HG02798 (cell line): ENCODE measurements around the gene RANGRF.

Experiments used
- ATAC-seq: cut with Tn5 transposase; IDR thresholded peaks from one replicate; pipeline ENCODE4 v1.9.1; 2021; ENCODE audit warnings: mild to moderate bottlenecking; ENCODE audit not compliant: unreplicated experiment, poor library complexity

The RANGRF gene

DNA sequence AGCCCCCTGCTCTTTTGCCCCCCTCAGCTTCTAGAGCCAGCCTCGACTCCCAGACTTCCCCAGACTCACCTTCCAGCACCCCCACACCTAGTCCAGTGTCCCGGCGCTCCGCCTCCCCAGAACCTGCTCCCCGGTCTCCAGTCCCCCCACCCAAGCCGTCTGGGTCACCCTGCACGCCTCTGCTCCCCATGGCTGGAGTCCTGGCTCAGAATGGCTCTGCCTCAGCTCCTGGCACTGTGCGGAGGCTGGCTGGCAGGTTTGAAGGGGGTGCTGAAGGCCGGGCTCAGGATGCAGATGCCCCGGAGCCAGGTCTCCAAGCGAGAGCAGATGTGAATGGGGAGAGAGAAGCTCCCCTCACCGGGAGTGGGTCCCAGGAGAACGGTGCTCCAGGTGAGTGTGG lies 23.8 kb downstream of the RANGRF start:
- ATAC-seq = no peak

DNA sequence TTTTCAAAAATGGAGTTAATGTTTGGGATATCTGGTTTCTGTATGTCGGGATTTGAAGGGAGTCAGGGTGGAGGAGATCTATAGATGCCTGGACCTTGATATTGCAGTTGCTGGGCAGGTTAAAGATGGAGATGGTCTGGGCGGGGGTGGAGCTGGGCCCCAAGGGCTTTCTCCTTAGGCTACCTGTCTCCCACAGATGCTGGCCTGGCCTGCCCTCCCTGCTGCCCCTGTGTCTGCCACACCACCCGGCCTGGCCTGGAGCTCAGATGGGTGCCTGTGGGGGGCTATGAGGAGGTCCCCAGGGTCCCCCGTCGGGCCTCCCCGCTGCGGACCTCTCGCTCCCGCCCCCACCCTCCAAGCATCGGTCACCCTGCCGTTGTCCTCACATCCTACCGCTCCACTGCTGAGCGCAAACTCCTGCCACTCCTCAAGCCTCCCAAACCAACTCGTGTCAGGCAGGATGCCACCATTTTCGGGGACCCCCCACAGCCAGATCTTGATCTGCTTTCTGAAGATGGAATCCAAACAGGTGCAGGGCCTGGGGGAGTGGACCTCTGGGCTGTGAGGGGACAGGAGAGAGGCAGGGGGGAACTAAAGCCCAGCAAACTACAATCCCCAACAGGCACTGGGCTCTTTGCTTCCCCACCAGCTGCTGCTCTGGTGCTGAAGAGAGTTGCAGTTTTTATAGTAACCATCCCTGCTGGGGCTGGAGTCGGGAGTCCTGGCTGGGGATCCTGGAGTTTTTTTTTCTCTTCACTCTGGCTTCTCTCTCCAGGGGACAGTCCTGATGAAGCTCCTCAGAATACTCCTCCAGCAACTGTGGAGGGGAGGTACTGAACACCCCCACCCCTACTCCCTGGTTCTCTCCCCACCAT lies 24.5 kb downstream of the RANGRF start:
- ATAC-seq = no peak

DNA sequence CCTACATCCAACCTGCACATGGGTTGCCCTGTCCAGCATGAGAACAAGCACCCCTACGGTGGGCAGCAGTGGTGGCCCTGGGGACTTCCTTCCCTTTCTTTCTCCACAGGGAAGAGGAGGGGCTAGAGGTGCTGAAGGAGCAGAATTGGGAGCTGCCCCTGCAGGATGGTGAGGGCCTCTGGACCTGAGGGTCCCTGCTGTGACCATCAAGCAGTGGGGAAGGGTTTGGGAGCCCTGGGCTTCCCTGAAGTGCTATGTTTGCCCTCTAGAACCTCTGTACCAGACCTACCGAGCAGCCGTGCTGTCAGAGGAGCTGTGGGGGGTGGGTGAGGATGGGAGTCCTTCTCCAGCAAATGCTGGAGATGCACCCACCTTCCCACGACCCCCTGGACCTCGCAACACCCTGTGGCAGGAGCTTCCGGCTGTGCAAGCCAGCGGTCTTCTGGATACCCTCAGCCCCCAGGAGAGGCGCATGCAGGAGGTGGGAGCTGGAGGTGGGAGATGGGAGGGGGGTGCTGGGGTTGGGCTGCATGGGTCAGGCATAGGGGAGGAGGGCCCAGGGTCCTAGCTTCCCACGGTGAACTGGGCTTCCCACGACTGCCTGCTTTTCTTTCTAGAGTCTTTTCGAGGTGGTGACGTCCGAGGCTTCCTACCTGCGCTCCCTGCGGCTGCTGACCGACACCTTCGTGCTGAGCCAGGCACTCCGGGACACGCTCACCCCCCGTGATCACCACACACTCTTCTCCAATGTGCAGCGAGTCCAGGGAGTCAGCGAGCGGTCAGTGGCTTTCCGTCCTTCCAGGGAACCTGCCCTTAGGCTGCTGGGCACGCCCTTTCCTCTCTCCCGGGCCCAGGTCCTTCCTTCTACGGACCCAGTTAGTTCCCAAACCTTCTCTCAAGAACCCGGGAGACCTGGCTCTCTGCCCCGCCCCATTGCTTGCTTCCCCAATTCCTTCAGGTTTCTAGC lies 26.6 kb downstream of the RANGRF start:
- ATAC-seq = no peak

DNA sequence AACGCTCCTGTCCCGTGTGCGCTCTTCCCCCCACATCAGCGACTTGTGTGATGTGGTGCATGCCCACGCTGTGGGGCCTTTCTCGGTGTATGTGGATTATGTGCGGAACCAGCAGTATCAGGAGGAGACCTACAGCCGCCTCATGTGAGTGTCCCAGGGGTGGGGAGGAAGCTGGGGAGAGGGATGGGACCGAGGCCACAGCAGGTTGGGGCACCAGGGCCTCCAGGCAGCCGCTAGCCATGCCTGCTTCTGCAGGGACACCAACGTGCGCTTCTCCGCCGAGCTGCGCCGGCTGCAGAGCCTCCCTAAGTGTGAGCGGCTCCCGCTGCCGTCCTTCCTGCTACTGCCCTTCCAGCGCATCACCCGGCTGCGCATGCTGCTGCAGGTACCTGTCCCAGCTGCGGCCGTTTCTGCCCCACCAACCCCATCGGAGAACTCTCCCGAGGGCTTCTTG lies 27.3 kb downstream of the RANGRF start:
- no peak for ATAC-seq

DNA sequence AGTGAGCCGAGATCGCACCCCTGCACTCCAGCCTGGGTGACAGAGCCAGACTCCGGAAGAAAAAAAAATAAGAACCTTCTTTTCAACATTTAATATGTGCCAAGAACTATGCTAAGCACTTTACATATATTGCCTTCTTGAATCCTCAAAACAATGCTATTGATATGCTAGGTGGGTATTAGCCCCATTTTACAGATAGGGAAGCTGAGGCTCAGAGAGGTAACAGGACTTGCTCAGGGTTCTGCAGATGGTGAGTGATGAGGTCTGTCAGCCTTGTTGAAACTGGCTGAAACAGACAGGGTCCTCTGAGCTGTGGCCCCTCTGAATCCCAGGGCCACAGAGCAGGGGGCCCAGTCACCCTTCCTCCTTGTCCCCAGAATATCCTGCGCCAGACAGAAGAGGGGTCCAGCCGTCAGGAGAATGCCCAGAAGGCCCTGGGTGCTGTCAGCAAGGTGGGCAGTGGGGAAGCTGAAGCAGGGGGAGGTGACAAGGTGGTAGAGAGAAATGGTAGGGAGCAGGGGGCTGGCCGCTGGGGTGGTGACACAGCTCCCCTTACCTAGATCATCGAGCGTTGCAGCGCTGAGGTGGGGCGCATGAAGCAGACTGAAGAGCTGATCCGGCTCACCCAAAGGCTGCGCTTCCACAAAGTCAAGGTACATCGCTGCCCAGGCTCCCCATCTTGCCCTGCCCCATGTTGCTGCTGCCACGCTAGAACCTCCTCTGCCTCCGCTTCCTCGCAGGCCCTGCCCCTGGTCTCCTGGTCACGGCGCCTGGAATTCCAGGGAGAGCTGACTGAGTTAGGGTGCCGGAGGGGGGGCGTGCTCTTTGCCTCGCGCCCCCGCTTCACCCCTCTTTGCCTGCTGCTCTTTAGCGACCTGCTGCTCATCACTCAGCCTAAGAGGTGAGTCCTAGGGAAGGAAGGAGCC lies 29.8 kb downstream of the RANGRF start:
- no peak for ATAC-seq

DNA sequence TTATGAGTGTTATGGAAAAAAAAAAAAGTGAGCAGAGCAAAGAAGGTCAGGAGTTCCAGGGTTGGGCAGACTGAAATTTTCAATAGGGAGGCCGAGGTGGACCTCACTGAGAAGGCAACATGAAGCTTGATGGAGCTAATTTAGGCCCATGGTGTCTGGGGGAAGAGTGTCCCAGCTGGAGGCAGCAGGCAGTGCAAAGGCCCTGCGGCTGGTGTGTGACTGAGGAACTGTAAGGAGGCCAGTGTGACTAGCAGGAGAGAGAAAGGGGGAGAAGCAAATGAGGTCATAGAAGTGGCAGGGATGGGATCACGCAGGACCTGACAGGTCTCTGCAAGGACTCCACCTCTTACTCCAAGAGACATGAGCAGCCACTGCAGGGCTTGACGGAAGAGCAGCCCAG lies 31.8 kb downstream of the RANGRF start:
- ATAC-seq = no peak

DNA sequence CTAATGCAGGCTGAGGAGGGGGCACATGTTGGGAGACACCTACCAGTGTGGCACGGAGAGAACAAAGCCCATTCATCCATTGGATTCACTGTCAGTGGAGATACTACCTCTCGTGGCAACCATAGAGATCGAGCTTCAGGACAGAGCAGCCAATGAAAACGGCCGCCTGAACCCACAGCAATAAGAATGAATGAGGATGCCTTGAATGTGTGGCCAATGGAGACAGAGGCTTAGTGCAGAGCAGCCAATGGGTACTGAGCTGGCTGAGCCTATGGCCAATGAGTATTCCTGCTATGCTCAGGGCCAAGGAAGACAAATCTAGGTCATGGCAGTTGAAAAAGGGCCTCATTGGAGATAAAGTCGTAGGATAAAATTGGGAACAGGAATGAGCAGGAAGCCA lies 32.5 kb downstream of the RANGRF start:
- ATAC-seq = no peak

DNA sequence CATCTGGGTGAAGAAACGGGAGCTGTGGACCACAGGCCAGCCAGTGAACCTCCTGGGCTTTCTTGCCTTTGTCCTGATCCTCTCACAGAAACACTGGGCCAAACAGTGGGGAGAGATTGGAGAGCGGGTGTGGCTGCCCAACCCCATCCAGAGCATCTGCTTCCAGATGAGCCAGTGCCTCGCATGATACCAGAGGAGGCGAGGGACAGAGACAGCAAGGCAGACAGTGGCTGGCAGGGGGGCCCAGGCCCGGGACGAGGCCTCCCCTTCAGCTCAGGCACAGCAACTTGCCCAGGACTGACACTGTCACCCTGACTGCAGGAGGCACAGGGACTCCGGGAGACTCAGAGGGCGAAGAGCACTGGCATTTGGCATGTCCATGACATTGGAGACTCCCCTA lies 33.6 kb downstream of the RANGRF start:
- ATAC-seq = no peak

DNA sequence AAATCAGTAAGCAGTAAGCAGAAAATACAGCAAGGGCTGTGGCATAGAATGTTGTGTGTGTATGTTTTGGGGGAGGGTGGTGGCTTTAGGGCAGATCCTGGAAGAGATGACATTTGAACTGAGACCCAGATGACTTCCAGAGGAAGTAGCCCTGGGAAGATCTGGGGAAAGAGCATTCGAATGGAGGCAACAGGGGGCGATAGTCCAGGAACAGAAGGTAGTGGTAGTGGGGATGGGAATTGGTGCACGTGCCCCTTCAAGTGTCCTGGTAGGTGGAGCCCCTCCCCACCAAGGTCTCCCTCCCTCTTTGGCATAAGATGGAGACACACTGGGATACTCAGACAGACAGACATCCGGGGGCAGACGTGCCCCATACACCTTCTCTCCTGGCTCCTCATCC lies 35.7 kb downstream of the RANGRF start:
- no peak for ATAC-seq

DNA sequence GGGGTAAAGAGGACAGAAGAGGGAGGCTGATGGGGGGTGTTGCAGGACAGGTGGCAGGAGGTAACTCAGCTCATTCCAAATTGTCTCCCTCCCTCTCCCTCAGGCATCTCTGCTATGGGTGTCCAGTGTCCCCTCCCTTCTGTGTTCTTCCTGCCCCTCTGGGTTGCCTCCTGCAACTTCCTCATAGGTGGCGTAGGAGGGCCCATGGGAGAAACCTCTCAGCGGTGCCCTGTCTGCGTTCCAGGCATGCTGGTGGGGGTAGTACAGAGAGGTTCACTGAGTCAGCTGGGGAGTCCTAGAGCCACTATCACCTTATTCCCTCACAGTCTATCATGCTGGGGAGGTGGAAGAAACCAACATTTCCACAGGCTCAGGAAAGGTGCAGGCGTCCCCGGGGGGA lies 36.5 kb downstream of the RANGRF start:
- no peak for ATAC-seq

DNA sequence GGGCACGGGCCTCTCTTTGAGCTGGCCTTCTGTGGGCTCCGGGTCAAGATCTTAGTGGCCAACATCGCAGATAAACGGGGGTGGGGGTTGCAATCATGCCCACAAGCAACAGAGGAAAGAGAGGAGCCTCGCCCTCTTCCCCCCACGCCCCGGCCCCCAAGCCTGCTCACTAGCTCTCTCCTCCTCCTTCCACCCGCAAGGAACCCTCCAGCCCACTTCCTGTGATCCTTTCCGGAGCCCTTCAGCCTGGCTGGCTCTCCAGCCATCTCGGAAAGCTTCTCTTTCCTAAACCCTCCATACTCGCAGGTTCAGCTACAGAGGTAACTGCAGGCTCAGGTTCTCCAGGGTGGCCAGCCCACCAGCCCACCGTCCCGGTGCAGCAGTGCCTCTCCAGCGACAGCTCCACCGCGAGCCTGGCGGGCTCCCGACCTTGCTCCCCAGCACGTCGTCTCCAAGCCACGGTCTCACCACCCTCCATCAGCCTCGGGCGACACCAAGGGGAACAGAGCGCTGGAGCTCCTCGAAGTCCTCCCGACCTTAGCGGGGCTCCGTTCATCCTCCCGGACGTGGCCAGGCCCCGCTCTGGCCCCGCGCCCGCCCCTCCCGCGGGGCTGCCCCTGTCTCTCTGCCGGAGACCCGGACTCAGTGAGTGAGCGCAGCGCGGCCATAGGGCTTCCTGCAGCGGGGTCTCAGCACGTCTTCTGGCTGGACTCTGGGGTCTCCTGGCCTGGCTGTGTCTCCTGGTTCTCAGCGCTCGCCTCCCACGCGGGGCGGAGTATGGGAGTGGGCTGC lies 38.2 kb downstream of the RANGRF start:
- ATAC-seq = no peak

DNA sequence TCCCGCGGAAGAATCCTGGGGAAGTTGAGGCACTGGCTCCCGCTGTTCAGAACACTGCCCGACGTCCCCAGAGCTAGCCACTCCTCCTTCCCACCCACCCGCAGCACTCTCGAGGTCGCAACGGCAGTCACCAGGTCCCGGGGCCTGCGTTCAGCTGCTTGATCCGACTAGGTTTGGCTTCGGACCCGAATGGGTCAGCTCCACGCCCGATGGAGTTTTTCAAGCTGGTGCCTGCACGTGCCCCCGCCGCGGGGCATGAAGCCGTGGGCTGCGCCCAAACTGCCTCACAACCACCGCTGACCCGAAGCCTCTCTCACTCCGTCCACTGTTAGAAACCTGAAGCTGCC lies 38.8 kb downstream of the RANGRF start:
- no peak for ATAC-seq

DNA sequence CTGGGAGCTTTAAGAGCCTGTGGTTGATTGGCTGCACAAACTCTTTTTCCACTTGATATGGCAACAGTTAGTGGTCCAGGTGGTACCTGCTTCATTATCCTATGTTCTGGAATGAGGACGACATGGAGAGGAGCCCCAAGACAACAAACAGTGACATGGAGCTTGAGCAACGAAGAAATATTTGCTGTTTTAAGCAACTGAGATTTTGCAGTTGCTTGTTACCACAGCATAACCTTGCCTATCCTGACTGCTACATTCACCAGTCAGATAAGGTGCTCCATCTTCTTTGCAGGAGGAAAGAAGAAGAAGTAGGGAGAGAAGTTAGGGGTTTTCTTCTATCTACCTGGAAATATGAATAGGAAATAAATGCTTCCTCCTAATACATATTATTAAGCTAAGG lies 43.7 kb downstream of the RANGRF start:
- no peak for ATAC-seq

DNA sequence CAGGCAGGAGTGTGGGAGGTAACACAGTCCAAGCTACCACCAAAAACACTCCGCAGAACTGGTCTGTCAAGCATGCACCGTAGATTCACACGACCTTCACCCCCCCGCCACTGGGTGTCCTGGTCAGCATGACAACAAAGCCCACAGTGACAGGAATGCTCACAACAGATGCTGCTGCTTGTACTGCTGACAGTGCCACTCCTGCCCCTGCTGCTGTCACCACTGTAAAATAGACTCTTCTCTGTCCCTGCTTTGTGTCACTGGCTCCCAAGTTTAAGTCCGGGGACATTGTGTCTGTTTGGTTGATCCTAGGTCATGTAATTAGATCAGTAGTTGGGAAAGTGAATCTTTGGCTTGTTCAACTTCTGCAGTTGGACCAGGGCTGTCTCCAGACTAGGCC lies 44.2 kb downstream of the RANGRF start:
- no peak for ATAC-seq

DNA sequence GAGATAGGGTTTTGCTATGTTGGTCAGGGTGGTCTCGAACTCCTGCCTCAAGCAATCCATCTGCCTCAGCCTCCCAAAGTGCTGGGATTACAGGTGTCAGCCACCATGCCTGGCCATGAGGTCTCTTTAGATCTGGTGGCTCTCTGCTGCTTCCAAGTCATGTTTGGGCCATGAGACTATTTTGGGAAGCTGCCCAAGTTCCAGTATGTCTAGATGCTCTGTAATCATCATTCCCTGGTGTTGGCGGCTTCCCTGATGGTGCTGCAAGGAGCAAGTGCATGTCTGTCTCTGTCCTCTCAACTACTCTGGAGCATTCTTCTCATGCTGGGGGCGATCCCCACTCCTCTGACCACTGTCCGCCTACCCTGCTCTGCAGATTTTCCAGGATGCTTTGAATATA lies 44.8 kb downstream of the RANGRF start:
- no peak for ATAC-seq

DNA sequence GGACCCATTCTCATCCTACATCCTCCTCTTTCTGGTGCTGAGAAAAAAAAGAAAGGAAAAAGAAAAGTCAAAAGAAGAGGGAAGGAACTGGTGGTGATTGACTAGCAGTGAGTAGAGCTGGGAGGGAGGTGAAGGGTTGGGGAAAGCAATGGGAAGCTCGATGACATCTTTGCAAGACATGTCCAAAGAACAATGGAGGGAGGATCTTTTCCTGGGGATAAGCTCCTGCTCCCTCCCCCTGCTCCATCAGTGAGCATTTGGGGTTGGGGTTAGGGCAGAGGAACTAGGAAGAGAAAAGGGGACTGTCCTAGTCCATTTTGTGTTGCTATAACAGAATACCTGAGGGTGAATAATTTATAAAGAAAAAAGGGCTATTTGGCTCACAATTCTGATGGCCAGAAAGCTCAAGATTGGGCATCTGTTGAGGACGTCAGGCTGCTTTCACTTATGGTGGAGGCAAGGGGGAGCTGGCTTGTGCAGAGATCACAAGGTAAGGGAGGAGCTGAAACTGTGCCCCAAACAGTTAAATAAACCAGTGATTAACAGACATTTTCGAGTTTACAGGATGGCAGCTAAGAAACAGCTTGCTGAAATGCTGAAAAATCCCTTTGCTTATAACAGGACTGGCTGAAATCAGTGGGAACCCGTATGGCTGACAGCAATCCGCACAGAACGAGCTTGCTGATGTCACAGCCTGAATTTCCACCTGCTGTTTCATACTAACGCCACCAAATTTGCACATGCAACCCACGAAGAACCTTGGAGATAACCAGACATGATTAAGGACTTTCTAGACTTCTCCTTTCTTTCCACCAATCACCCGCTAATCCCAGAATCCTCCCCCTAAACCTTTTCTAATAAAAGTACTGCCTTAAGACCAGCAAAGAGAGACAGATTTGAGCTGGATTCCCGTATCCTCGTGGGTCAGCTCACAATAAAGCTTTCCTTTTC lies 49.6 kb downstream of the RANGRF start:
- ATAC-seq = no peak

DNA sequence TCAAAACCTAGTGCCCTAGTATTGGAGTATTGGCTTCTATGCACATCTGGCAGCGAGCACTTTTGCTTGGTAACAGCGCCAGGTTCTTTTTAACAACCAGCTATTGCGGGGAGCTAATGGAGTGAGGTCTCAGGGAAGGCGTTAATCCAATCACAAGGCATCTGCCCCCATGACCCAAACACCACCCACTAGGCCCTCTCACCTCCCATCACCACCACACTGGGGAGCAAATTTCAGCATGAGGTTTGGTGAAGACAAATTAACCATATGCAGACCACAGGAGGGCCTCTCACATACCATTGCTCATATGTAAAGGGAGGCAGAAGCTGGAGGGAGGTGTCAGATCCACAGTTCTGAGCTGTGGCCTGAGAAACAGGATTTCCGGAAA lies 50.3 kb downstream of the RANGRF start:
- no peak for ATAC-seq

DNA sequence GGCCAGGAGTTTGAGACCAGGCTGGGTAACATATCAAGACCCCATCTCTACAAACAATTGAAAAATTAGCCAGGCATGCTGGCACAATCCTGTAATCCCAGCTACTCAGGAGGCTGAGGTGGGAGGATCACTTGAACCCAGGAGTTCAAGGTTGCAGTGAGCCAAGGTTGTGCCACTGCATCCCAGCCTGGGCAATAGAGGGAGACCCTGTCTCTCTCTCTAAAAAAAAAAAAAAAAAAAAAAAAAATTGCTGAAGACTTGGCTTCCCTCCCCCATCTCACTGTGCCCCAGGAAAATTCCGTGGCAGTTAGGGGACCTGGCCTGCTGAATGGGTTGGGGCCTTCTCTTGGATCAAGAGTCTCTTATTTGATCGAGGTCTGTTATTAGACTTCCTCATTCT lies 51.1 kb downstream of the RANGRF start, which contains the start of gene ODF4:
TSS of gene ODF4 (plus strand) at position 301 of the 400 bp plus-strand sequence. CDS start 212 bp downstream, outside the sequence.
- no peak for ATAC-seq
